Astrocyte of the spinal cord (primary cell): ENCODE results near the gene UNK.

Source experiments
- DNase-seq: peaks from one replicate; pipeline ENCODE4 v3.0.0; 2011; ENCODE audit warnings: low read depth, low spot score
- H3K4me3 ChIP-seq: 2 replicates; pipeline ENCODE4 v1.5.1; 2011; ENCODE audit warnings: low read depth, mild to moderate bottlenecking, low read length, moderate library complexity
- in situ Hi-C: cut with HindIII; loops from 2 replicates; pipeline ENCODE4 v1.10.0; 2017; ENCODE audit warnings: low sequenced_read_pairs
- TF ChIP-seq, protein P1 (sequence below): IDR thresholded peaks from 2 replicates; pipeline ENCODE4 v1.5.1; 2012; ENCODE audit warnings: low read depth, mild to moderate bottlenecking, low read length, inconsistent platforms

UNK gene

GRCh38 chr17:75784473-75785015, at the start of gene UNK:
TSS of gene UNK (plus strand) at chr17:75784806. CDS start at chr17:75784881, 75 bp downstream.
- in situ Hi-C loops = no loop called here
- TF ChIP-seq, protein P1, sequence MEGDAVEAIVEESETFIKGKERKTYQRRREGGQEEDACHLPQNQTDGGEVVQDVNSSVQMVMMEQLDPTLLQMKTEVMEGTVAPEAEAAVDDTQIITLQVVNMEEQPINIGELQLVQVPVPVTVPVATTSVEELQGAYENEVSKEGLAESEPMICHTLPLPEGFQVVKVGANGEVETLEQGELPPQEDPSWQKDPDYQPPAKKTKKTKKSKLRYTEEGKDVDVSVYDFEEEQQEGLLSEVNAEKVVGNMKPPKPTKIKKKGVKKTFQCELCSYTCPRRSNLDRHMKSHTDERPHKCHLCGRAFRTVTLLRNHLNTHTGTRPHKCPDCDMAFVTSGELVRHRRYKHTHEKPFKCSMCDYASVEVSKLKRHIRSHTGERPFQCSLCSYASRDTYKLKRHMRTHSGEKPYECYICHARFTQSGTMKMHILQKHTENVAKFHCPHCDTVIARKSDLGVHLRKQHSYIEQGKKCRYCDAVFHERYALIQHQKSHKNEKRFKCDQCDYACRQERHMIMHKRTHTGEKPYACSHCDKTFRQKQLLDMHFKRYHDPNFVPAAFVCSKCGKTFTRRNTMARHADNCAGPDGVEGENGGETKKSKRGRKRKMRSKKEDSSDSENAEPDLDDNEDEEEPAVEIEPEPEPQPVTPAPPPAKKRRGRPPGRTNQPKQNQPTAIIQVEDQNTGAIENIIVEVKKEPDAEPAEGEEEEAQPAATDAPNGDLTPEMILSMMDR = no peak
- DNase-seq = peak; percentile 99
- H3K4me3 ChIP-seq = peak within 1 kb of the TSS; percentile 71

DNA sequence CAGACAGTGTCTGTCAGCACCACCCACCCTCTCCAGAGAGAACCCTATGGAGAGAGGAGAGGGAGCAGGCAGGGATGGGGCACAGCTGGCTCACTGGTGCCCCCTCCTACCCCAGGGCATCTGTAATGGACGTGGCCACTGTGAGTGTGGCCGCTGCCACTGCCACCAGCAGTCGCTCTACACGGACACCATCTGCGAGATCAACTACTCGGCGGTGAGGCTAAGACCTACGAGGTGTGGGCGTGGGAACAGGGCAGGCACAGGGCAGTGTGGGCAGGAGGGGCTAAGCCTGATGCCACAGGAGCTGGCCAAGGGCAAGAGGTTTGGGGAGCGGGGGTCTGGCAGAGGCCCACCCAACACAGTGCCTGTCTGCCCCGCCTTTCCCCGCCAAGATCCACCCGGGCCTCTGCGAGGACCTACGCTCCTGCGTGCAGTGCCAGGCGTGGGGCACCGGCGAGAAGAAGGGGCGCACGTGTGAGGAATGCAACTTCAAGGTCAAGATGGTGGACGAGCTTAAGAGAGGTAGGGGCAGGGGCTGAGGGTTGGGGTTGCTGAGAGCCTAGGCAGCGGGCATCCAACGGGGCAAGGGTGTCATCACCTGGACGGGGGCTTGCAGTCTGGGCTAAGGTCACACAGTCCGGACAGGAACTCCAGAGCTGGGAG, 48.3 kb upstream of the UNK start:
- in situ Hi-C loops = no loop called here

GRCh38 chr17:75737133-75737962, 47.3 kb upstream of the UNK start:
- TF ChIP-seq, protein P1 = no peak
- H3K4me3 ChIP-seq = no peak overlapping the region
- in situ Hi-C loops = no loop called here
- no peak for DNase-seq

More for the DNA sequence above, 48.3 kb upstream of the UNK start:
- DNase-seq = no peak
- TF ChIP-seq, protein P1 = no peak
- no peak overlapping the region for H3K4me3 ChIP-seq

GRCh38 chr17:75738218-75738802, 46.3 kb upstream of the UNK start:
- in situ Hi-C loops = no loop called here
- no peak for DNase-seq
- TF ChIP-seq, protein P1 = no peak
- no peak overlapping the region for H3K4me3 ChIP-seq

DNA sequence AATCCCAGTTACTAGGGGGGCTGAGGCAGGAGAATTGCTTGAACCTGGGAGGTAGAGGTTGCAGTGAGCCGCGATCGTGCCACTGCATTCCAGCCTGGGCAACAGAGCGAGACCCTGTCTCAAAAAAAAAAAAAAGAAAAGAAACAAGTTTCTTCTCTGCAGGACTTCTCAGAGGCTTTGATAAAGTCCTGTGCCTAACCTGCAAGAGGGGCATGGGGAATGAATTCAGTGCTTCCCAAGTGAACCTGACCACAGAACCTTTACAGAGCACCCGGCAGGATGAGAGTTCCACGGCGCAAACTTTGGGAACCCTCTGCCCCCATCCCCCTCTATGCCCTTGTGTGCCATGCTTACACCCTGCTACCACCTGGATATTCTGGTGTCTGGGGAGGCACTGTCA, 45.4 kb upstream of the UNK start:
- H3K4me3 ChIP-seq = no peak overlapping the region
- TF ChIP-seq, protein P1 = no peak
- DNase-seq = no peak
- in situ Hi-C loops = no loop called here

DNA sequence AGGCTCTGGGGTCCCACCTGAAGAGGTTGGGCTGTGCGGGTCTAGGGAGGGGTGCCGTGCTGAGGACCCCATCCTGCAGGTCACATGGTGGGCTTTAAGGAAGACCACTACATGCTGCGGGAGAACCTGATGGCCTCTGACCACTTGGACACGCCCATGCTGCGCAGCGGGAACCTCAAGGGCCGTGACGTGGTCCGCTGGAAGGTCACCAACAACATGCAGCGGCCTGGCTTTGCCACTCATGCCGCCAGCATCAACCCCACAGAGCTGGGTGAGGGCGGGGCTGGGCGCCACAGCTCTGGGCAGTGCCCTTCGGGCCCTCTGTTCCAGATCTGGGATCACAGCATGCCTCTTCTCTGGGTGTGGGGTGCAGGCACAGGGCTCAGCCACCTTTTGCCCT, 44.8 kb upstream of the UNK start:
- TF ChIP-seq, protein P1 = no peak
- DNase-seq = no peak
- in situ Hi-C loops = no loop called here
- H3K4me3 ChIP-seq = no peak overlapping the region
